CD4-positive, alpha-beta T cell (primary cell): ENCODE results near the gene TTC28. TPM values are rescaled to one million over a fixed set of nuclear protein-coding genes. Genes with fewer than 3 reads are reported as not detected.

Experiments
- ATAC-seq: fragments of 200-7000 bp; cut with Tn5 transposase; one replicate; pipeline ENCODE4 v1.10.0; 2022; ENCODE audit warnings: mild to moderate bottlenecking; ENCODE audit not compliant: poor library complexity
- CTCF ChIA-PET: fragments of 350-600 bp; sonication (Branson Sonifier 250); formaldehyde crosslinking; loops from one replicate; lab custom pipeline; 2021; ENCODE audit warnings: antibody characterized with exemption, inconsistent platforms; lab: Charles Lee
- POLR2A ChIA-PET: fragments of 350-600 bp; sonication (Branson Sonifier 250); formaldehyde crosslinking; loops from one replicate; lab custom pipeline; 2021; ENCODE audit warnings: antibody characterized with exemption, inconsistent platforms; lab: Charles Lee
- DNase-seq, 14 experiments: peaks; one replicate each; pipeline ENCODE4 v3.0.0-alpha.2; 2013 to 2020; ENCODE audit warnings: mixed read lengths in 2 of 14
- H3K27ac ChIP-seq, 2 donors: one replicate each; pipeline versions ENCODE4 v1.5.1 to v1.7.0; 2013; ENCODE audit warnings: low read length in 2 of 2, low read depth in 1 of 2, mild to moderate bottlenecking in 1 of 2
- H3K27me3 ChIP-seq, 2 experiments: 1 replicate in 1 of 2; 2 replicates in 1 of 2; pipeline versions ENCODE4 v1.6.1 to v1.7.0; 2013; ENCODE audit warnings: low read length in 2 of 2, control low read depth in 1 of 2, mild to moderate bottlenecking in 1 of 2, moderate library complexity in 1 of 2; ENCODE audit not compliant: insufficient read depth in 2 of 2, control insufficient read depth in 1 of 2
- H3K36me3 ChIP-seq: one replicate; pipeline ENCODE4 v1.6.1; 2013; ENCODE audit warnings: low read length, control low read depth; ENCODE audit not compliant: insufficient read depth
- H3K4me1 ChIP-seq: one replicate; pipeline ENCODE4 v1.6.1; 2013; ENCODE audit warnings: low read length, control low read depth; ENCODE audit not compliant: insufficient read depth
- H3K4me3 ChIP-seq: one replicate; pipeline ENCODE4 v1.5.1; 2013; ENCODE audit warnings: mild to moderate bottlenecking, low read length, moderate library complexity
- H3K9me3 ChIP-seq, 2 experiments: 1 replicate in 1 of 2; 2 replicates in 1 of 2; pipeline versions ENCODE4 v1.6.1 to v1.7.0; 2013; ENCODE audit warnings: low read length in 2 of 2, mild to moderate bottlenecking in 2 of 2, control low read depth in 1 of 2, moderate library complexity in 1 of 2; ENCODE audit not compliant: control insufficient read depth in 1 of 2, insufficient read depth in 1 of 2
- H3K27ac Mint-ChIP-seq: one replicate; pipeline ENCODE4 v1.8.0; 2020; ENCODE audit warnings: mixed read lengths
- H3K27me3 Mint-ChIP-seq: one replicate; pipeline ENCODE4 v1.8.0; 2021; ENCODE audit warnings: mixed read lengths
- H3K36me3 Mint-ChIP-seq: one replicate; pipeline ENCODE4 v1.8.0; 2021; ENCODE audit warnings: low read depth, mixed read lengths
- H3K4me1 Mint-ChIP-seq: one replicate; pipeline ENCODE4 v1.8.0; 2021; ENCODE audit warnings: low read depth, mixed read lengths
- H3K4me3 Mint-ChIP-seq: one replicate; pipeline ENCODE4 v1.8.0; 2020; ENCODE audit warnings: mild to moderate bottlenecking, mixed read lengths
- H3K9me3 Mint-ChIP-seq: one replicate; pipeline ENCODE4 v1.8.0; 2020; ENCODE audit warnings: mixed read lengths
- CTCF ChIP-seq: fragments of 200-600 bp; IDR thresholded peaks from one replicate; pipeline ENCODE4 v1.8.0; 2022; ENCODE audit warnings: antibody characterized with exemption, mild to moderate bottlenecking
- intact Hi-C, 2 experiments: fragments of 100-400 bp; cut with DNase I in 1 of 2; cut with micrococcal nuclease in 1 of 2; formaldehyde crosslinking; loops; one replicate each; pipeline versions ENCODE4 v1.15.1 to v1.9.0; 2023 to 2025; cut with DNase I, micrococcal nuclease
- total RNA-seq, 174 experiments: library from RNA in 2 of 174; stranded (reverse) in 2 of 174; gene quantifications; one replicate each; pipeline ENCODE4 v1.2.3 and lab custom pipeline; 2021 to 2026

The TTC28 gene
- total RNA-seq, 2 experiments from 2014 or later = 4.6 to 5.7 TPM

DNA sequence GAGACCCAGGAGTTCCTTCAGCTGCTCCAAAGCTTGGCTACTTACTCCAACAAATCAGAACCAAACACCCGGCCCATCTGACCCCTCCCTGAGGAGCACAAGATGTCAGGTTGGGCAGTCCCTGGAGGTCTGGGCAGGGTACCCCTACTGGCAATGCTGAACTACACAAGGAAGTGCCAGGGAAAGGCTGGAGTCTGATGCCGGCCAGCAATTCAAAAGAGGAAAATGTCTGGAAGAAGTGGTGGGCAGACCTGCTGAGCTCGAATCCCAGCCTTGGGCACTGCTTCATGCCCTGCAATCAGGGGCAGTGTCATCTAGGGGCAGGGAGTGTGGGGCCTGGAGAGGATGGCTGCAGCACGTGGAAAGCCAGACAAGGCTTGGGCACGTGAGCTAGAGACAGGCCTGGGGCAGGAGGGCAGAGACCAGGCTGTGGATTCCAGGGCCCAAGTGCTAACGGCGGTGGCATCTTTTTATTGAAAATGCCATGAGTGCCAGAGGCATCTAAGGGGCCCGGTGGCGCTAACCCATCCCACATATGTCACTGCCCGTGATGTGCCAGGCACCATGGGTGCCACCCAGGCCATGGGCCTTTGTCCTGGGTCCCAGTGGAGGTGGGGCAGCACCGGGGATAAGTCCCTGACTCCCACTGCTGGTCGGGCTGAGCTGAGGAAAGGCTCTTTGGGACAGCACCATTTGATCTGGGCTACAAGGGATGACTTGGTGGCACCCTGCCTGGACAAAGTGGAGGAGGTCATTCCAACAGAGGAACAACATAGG lies 662.7 kb downstream of the TTC28 start:
- ATAC-seq = no peak
- Mint-ChIP-seq H3K4me1 (no peaks in the 10 kb centered on the region), H3K27ac (no peak overlapping the region), H3K36me3 (no peaks in the 10 kb centered on the region), H3K9me3 (no peaks in the 10 kb centered on the region), H3K4me3 (no peak overlapping the region), H3K27me3 (no peaks in the 10 kb centered on the region)
- Histone ChIP-seq H3K4me3 (no peak overlapping the region), H3K27me3 (no peaks in the 10 kb centered on the region), H3K9me3 (no peaks in the 10 kb centered on the region), H3K4me1 (peaks cover 6% of the 10 kb centered on the region), H3K36me3 (no peaks in the 10 kb centered on the region), H3K27ac (no peak overlapping the region)
- DNase-seq = peak in 1 of 14 experiments; percentile 14
- TF ChIP-seq CTCF = no peak
- POLR2A ChIA-PET = no interaction called here
- intact Hi-C loops = no loop called here
- CTCF ChIA-PET = no interaction called here

GRCh38 chr22:28015676-28016601 lies 663.7 kb downstream of the TTC28 start:
- H3K27me3 Mint-ChIP-seq = no peaks in the 10 kb centered on the region
- H3K9me3 ChIP-seq = no peaks in the 10 kb centered on the region
- DNase-seq = peak in 1 of 14 experiments; percentile 28
- no peak overlapping the region for H3K27ac Mint-ChIP-seq
- H3K9me3 Mint-ChIP-seq = no peaks in the 10 kb centered on the region
- no peaks in the 10 kb centered on the region for H3K27me3 ChIP-seq
- intact Hi-C loops = no loop called here
- no peak for ATAC-seq
- TF ChIP-seq CTCF = no peak
- no peaks in the 10 kb centered on the region for H3K36me3 Mint-ChIP-seq
- H3K4me1 Mint-ChIP-seq = no peaks in the 10 kb centered on the region
- POLR2A ChIA-PET = no interaction called here
- H3K4me3 Mint-ChIP-seq = no peak overlapping the region
- no peak overlapping the region for H3K27ac ChIP-seq
- CTCF ChIA-PET = no interaction called here
- H3K36me3 ChIP-seq = no peaks in the 10 kb centered on the region
- H3K4me3 ChIP-seq = no peak overlapping the region
- H3K4me1 ChIP-seq = peaks cover 6% of the 10 kb centered on the region

DNA sequence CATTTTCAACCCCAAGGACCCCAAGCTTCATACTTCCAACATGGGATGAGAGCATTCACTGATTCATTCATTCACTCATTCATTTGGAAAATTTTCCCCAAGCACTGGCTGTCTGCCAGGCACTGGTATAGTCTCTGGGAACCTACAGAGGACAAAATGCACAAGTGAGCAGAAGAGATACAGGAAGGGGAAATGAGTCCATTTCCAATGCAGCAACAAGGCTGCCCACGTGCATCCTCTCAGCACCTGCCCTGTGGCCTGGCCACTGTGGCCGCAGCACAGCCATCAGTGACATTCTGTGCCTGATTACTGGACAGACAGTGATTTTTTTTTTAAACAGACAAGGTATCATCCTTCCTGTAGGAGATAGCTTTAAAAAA lies 664.6 kb downstream of the TTC28 start:
- no peak overlapping the region for H3K27ac ChIP-seq
- intact Hi-C loops = no loop called here
- Mint-ChIP-seq H3K27me3 (no peaks in the 10 kb centered on the region), H3K4me1 (no peaks in the 10 kb centered on the region), H3K36me3 (no peaks in the 10 kb centered on the region), H3K4me3 (no peak overlapping the region), H3K9me3 (no peaks in the 10 kb centered on the region), H3K27ac (no peak overlapping the region)
- POLR2A ChIA-PET = no interaction called here
- no peak for DNase-seq
- no peak overlapping the region for H3K4me3 ChIP-seq
- no peaks in the 10 kb centered on the region for H3K36me3 ChIP-seq
- H3K27me3 ChIP-seq = no peaks in the 10 kb centered on the region
- H3K9me3 ChIP-seq = no peaks in the 10 kb centered on the region
- CTCF ChIA-PET = no interaction called here
- ATAC-seq = no peak
- H3K4me1 ChIP-seq = peaks cover 2% of the 10 kb centered on the region
- TF ChIP-seq CTCF = no peak
